ENCODE measurements around the gene DTWD1.
A peak's percentile ranks its signal among the peaks of the same experiment; 100 is the strongest.
"Not testable (repeated sequence)": the region's sequence is repeated elsewhere in the genome, so short reads cannot be mapped to it uniquely, and the experiment has no call there.

The DTWD1 gene

DNA sequence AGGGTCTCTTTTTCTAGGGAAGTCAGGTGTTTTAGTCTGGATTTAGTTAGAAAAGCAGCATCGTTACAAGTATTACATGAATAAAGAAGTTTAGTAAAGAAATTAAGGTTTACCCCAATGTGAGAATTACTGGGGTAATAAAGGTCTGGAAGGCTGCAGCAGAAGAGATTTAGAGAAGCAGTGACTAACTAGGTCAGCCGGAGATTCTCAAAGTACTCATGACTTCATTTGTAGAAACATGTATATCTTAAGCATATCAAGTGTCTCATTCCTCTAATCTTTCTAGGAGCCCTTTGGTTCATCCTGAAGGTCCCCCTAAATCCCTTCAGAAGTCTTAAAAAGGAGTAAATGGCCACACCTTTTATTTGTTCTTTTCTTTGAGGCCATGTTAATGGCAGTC, 26.0 kb downstream of the DTWD1 start:
- peak; percentile 41 for DNase-seq

DNA sequence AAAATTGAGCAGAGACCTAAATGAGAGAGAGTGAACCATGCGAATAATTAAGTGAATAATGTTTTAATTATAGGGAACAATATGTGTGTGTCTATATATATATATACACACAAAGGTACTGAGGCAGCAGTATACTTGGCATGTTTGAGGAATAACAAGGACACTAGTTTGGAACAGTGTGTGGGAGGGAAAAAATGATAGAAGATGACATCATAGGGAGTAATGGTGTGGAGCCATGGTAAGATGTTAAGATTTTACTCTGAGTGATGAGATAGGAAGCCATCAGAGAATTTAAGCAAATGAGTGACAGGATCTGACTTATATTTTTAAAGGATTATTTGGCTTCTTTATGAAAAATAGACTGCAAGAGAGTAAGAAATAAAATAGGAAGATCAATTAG, 29.1 kb downstream of the DTWD1 start:
- no peak for DNase-seq

DNA sequence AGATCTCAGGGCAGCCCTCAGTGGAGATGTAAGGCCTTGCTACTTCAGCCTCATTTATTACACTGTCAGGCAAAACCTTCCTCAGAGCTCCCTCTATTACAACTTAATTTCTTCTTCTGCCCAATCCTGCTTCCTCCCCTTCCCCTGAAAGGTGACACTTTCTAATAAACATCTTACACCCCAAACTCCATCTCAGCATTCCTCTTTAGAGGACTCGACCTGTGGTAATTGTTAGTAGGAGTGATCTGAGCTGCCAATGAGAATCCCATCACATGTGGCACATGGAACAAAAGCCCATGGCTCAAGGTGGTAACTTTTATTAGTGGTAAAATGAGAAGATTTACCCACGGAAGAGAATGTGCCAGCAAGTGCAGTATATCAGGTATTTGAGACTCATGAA, 29.8 kb downstream of the DTWD1 start:
- DNase-seq, result no peak

DNA sequence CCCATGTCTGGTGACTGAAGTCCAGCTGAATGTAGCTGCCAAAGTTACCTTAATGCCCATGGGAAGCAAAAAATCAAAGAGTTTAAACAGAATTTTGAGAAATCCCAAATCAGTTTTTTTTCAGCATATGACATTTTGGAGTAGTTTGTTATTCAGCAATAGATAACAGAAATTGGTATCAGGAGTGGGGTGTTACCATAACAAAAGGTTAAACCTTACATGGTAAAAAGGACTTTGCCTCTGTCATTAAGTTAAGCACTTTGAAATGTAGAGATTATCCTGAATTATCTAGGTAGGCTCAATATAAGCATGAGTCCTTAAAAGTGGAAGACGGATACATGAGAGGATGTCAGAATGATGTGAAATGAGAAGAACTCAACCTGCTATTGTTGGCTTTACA, 32.1 kb downstream of the DTWD1 start:
- no peak for DNase-seq

DNA sequence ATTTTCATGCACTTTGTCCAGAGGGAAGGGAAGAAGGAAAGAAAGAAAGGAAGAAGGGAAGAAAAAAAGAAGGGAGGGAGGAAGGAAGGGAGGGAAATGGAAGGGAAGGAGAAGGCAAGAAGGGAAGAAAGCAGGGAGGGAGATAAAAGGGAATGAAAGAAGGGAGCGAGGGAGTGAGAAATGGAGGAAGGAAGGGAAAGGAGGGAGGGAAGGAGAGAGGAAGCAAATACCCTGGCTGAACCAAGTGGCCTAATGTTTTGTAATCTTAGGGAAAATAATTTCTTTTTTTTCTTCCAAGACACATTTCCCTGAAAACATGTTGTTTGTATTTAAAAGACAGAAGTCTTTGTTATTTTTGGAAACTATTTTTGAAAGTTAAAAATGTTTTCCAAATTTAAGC, 35.9 kb downstream of the DTWD1 start:
- DNase-seq, result no peak

DNA sequence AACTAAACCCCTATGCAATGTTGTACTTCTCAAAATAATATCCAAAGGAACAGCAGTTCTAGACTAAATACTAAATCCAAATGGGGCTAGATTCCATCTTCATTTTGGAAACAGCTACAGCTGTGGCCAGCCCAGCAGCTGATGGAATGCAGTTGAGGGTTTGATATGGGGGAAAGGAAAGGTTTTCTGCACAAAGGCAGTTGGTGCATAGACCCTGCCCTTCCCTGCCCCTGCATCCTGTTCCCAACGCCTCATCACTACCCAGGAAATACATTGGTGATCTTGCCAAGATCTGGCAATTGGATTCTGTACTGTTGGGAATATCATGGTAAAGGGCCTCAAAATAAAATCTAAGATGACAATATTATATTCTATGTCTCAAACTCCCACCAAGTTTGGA, 43.9 kb downstream of the DTWD1 start:
- no peak for DNase-seq

DNA sequence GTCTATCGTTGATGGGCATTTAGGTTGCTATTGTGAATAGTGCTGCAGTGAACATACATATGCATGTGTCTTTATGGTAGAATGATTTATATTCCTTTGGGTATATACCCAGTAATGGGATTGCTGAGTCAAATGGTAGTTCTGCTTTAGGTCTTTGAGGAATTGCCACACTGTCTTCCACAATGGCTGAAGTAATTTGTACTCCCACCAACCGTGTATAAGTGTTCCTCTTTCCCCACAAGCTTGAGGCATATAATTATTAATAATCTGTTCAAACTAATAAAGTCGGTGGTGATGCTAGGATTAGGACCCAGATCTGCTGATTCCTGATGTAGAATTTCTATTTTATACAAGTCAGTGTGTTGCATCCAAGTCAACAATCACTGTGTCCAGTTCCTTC, 45.6 kb downstream of the DTWD1 start:
- DNase-seq, result not testable (repeated sequence)

DNA sequence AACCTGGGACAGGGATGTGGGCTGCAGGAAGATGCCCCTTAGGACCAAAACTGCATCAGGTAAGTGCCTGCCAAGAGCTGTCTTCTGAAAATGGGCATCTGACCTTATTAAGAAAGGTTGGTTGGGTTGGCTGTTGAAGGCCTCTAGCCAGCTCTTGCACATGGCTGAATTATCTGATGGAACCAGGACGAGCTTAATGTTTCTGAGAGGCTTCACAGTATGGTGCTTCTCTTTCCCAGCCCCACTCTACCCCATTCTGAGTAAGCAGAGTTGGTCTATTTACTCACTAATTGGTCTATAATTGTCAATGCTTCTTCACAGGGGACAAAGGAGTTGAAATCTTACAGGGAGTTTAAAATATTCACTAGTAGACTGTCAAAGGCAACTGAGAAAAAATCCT, 48.4 kb downstream of the DTWD1 start:
- peak; percentile 85 for DNase-seq

DNA sequence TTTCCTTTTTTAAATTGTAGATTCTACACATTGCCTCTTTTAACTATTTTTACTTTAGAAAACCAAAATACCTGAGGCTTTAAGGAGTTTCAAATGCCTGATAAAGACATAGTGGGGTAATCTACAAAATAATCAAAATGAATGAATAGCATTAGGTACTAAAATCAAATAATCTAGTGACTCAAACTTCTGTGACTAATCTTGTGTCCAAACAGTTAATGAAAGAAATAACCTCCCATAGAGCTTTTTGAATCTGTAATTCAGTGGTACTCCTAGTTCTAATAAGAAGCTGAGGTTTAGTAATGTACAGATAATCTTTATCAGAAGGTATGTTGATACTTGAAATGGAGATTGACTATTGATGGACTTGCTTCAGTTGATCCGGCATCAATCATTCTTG, 53.0 kb downstream of the DTWD1 start:
- DNase-seq, result no peak

DNA sequence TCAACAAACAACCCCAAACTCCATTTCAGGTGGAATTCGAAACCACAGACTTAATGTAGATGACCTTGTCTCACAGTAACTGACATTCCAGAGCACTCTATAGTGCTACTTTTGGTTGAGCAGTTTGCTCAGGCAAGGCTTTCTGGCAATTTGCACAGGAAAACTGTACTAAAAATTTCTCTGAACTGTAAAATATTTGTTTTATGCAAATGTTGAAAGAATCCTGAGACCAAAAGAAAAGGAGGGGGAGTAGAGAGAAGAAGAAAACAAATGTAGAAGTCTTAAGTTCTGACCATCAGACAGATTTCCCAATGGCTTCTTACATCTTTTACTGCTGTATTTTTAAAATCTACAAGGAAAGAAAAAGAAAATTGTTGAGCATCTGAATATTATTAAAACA, 53.5 kb downstream of the DTWD1 start:
- no peak for DNase-seq

DNA sequence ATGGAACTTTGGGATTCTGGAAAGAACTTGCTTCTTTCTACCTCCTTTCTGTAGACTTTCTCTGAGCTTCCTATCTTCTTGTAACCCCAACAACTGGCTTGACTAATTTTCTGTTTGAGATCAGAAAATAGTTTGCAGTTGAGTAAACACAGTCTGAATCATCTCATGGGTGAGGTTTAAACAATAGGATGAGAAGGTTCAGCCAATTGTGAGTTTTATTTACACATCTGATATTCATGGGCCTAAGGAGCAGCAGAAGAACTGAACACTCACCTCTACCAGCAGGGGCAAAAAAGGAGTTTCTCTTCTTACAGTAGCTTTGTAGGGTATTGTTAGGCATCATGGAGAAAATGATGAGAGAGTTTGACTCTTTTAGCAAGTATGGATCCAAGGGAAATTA, 54.2 kb downstream of the DTWD1 start:
- peak; percentile 75 for DNase-seq

DNA sequence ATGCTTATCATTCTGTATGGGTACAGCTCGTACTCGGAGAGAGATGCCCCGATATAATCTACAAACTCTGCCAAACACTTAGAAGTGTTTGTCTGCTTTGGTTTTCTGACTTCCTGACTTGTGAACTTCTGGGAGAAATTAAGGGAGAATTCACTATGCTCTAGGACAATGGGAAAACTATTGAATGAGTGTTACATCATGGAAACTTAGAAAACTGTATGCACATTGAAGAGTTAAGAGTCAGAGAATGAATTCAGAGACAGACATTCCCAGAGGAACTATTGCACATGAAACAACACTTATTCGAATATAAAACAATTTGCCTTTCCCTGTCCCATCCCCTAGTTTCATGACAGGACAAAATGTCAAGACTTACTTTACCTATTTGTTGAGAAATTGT, 57.8 kb downstream of the DTWD1 start:
- no peak for DNase-seq

DNA sequence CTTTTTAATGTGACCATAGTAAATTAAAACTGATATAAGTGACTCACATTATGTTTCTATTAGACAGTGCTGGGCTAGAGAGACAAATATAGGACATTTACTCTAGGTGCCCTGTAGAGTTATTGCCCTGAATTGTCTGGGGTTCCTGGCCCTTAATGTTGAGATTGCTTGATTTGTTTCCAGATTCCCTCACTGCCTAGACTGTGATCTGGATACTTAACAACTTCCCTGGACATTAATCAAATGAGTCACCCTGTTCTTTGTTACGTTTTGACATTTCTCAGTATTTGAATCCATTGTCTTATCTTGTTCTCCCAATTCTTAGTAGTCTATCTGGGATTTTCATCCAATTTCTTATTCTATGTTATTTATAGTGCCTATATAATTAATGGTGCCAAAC, 65.8 kb downstream of the DTWD1 start:
- DNase-seq, result no peak

DNA sequence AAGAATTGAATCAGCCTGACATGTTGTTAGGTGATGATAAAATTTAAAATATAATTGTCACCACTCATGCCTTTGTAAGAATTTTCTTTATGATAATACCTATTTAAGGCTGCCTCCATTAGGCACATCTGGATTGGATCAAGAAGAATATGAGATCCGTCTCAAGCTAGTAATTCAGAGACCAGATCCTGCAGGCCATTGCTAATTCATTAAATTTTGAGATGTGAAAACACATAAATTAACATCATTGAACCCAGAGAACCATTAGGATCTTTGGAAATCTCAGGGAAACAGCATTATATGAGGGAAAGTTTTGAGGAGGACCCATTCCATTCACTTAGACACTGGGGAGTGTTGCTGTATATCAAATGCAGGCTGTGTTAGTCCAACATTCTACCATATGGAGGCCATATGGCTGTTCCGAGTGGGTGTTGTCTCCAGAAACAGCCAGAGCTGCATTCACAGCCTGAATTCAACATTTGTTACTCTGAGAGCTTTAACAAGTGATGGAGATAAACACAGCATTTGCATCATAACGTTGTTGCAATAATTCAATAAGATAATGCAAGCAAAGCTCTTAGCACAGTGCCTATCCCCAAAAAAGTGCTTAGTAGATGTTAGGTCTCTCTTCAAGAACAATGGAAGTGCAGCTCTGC, 67.4 kb downstream of the DTWD1 start:
- DNase-seq, result peak; percentile 21

DNA sequence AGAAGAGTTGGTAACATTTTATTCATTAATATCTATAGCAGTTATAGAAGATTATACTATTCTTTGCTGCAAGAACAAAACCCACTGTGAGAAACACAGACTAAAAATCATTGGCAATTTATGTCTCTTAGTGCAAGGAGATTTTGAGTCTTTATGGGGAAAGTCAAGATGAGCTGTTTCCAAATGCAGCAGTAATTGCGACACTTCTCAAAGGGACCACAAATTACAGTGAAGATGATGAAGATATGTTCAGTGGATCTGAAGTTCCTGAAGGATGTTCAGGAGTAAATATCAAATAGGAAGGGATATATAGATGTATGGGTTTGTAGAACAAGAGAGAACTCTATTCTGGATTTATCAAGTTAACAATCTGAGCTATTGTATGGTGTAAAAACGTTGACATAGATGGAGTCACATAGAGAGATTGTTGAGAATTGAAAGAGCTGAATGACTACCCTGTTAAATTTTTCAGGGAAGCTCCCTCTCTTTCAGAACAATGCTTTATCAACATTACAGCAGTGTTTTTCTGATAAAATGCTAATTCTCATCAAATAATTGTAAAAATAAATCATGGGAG, 71.8 kb downstream of the DTWD1 start:
- DNase-seq, result no peak

DNA sequence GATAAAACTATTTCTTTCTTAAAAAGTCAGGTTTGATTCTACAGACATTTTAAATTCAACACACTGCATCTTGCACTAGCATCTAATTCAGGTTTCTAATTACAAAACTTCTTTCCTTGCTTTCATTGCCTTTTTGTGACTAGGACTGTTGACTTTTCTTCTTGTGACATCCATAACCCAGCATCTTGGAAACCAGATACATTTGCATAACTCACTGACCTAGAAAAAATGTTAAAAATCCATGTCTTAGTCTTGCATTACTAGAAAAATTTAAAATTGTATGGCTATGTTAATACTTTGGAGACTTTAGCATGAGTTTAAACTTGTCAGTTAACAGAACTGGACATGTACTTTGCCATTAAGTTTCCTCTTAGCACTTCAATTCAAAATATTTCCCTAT, 72.7 kb downstream of the DTWD1 start:
- no peak for DNase-seq

DNA sequence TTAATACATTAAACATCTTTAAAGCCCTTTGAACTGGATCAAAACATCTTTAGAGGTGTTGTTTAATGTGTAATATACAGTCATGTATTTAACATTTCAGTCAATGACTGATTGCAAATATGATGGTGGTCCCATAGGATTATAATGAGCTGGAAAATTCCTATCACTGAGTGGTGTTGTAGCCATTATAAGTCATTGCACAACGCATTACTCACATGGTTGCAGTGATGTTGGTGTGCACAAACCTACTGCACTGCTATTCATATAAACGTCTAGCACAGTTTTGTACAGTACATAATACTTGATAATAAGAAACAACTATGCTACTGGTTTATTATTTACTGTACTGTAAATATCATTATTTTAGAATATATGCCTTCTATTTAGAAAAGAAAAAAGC, 75.6 kb downstream of the DTWD1 start:
- no peak for DNase-seq

DNA sequence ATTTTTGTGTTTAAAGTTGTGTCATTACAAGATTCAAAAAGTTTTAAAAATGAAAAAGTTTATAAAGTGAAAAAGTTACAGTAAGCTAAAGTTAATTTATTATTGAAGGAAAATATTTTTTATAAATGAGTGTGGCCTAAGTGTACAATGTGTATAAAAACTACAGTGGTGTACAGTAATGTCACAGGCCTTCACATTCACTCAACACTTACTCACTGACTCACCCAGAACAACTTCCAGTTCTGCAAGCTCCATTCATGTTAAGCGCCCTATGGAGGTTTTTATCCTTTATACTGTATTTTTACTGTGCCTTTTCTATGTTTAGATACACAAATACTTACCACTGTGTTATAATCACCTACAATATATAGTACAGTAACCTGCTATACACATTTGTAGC, 76.3 kb downstream of the DTWD1 start:
- DNase-seq, result no peak

DNA sequence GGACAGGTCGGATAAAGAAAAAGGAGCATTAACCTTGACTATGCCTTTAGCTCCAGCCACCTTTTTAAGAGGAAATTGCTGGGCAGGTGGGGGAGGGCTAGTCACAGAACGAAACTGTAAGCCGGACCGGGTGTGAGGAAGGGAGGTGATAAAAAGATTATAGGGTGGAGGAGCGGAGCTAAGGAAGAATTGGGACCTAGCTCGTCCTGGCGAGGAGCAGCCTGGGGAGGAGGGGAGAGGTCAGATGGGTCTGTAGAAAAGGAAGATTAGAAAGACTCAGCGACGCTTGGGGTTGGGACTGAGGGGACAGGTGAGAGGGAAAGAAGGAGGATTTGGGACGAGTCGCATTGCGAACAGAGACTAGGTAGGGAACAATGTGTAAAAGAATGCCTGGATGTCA, 82.1 kb downstream of the DTWD1 start:
- not testable (repeated sequence) for DNase-seq

Data from NCI-H69 (cell line).